ENCODE results near the gene ACBD5. TPM values are rescaled to one million over a fixed set of nuclear protein-coding genes. Genes with fewer than 3 reads are reported as not detected.

ACBD5 gene
- total RNA-seq, 6 donors from 2014 or later: 13.3 to 34.2 (median 22.4) TPM

- ATAC-seq (ENCODE audit: low FRiP score in 2 of 2) (no peak), DNase-seq (no peak)
- Histone ChIP-seq H3K27me3 (no peaks in the 10 kb centered on the region), H3K9me3 (no peaks in the 10 kb centered on the region), H3K36me3 (peaks cover 20 to 91% (median 63%) of the 10 kb centered on the region in 4 donors), H3K4me1 (no peaks in the 10 kb centered on the region), H3K4me3 (no peak overlapping the region), H3K27ac (no peak overlapping the region)
- TF ChIP-seq POLR2AphosphoS5 (IDR thresholded peaks at IDR 0.05) (no peak), EP300 (IDR thresholded peaks at IDR 0.05) (no peak), POLR2A (IDR thresholded peaks at IDR 0.05) (no peak)
- TF ChIP-seq, protein P1, sequence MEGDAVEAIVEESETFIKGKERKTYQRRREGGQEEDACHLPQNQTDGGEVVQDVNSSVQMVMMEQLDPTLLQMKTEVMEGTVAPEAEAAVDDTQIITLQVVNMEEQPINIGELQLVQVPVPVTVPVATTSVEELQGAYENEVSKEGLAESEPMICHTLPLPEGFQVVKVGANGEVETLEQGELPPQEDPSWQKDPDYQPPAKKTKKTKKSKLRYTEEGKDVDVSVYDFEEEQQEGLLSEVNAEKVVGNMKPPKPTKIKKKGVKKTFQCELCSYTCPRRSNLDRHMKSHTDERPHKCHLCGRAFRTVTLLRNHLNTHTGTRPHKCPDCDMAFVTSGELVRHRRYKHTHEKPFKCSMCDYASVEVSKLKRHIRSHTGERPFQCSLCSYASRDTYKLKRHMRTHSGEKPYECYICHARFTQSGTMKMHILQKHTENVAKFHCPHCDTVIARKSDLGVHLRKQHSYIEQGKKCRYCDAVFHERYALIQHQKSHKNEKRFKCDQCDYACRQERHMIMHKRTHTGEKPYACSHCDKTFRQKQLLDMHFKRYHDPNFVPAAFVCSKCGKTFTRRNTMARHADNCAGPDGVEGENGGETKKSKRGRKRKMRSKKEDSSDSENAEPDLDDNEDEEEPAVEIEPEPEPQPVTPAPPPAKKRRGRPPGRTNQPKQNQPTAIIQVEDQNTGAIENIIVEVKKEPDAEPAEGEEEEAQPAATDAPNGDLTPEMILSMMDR (IDR thresholded peaks at IDR 0.05): no peak
- WGBS, 2 donors: 74 to 93% methylated on average over 5 of the region's 5 CpGs
Measured at GRCh38 chr10:27203806-27204205, 36.8 kb downstream of the ACBD5 start.

GRCh38 chr10:27197980-27198620, 42.5 kb downstream of the ACBD5 start:
- 32 to 54% methylated on average over 2 of the region's 2 CpGs for WGBS, 2 donors
- peaks cover 3 to 69% (median 29%) of the 10 kb centered on the region in 4 donors for H3K36me3 ChIP-seq
- H3K4me3 ChIP-seq: no peak overlapping the region
- TF ChIP-seq POLR2A (IDR thresholded peaks at IDR 0.05) (no peak), POLR2AphosphoS5 (IDR thresholded peaks at IDR 0.05) (no peak), EP300 (IDR thresholded peaks at IDR 0.05) (no peak)
- TF ChIP-seq, protein P1 (IDR thresholded peaks at IDR 0.05): no peak
- no peaks in the 10 kb centered on the region for H3K9me3 ChIP-seq
- no peaks in the 10 kb centered on the region for H3K27me3 ChIP-seq
- H3K4me1 ChIP-seq: no peaks in the 10 kb centered on the region
- ATAC-seq (ENCODE audit: low FRiP score in 2 of 2) (no peak), DNase-seq (no peak)
- H3K27ac ChIP-seq: no peak overlapping the region

- Histone ChIP-seq H3K4me1 (no peaks in the 10 kb centered on the region), H3K4me3 (no peak overlapping the region), H3K36me3 (peaks cover 0 to 22% (median 6%) of the 10 kb centered on the region in 4 donors), H3K9me3 (no peaks in the 10 kb centered on the region), H3K27ac (no peak overlapping the region), H3K27me3 (no peaks in the 10 kb centered on the region)
- no peak for TF ChIP-seq EP300 (IDR thresholded peaks at IDR 0.05)
- TF ChIP-seq, protein P1 (IDR thresholded peaks at IDR 0.05): no peak
- TF ChIP-seq POLR2A (IDR thresholded peaks at IDR 0.05): no peak
- TF ChIP-seq POLR2AphosphoS5 (IDR thresholded peaks at IDR 0.05): no peak
- DNase-seq (peak in 1 of 2 donors; percentile 45), ATAC-seq (ENCODE audit: low FRiP score in 2 of 2) (peak in 1 of 2 donors; percentile 64)
- 75 to 80% methylated on average over 3 of the region's 3 CpGs for WGBS, 2 donors
Measured at GRCh38 chr10:27192284-27192683, 48.3 kb downstream of the ACBD5 start.

DNA sequence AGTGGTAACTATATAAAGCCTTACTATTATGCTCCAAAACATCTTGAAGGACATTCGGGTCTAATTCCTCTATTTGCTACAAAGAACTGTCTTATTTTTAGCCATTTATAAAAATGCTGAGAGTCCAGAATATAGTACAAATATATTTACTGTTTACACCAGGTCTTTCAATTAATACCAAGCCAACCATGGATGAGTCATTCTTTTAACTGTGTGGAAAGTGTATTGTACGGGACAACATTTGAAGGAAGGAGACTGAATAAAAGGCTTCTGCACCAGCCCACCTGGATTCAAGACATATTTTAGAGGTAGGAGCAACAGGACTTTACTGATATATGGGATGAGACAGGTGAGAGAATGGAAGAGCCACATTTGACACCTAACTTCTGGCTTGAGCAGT, 50.1 kb downstream of the ACBD5 start:
- H3K36me3 ChIP-seq: peaks cover 4 to 19% (median 7%) of the 10 kb centered on the region in 4 donors
- 63 to 69% methylated on average over 2 of the region's 2 CpGs for WGBS, 2 donors
- H3K27me3 ChIP-seq: no peaks in the 10 kb centered on the region
- no peak for TF ChIP-seq POLR2AphosphoS5 (IDR thresholded peaks at IDR 0.05)
- TF ChIP-seq, protein P1 (IDR thresholded peaks at IDR 0.05): no peak
- no peak for TF ChIP-seq POLR2A (IDR thresholded peaks at IDR 0.05)
- TF ChIP-seq EP300 (IDR thresholded peaks at IDR 0.05): no peak
- H3K4me1 ChIP-seq: no peaks in the 10 kb centered on the region
- H3K4me3 ChIP-seq: no peak overlapping the region
- ATAC-seq (ENCODE audit: low FRiP score in 2 of 2) (no peak), DNase-seq (no peak)
- H3K9me3 ChIP-seq: no peaks in the 10 kb centered on the region
- H3K27ac ChIP-seq: no peak overlapping the region

GRCh38 chr10:27188897-27189296, 51.7 kb downstream of the ACBD5 start:
- no peak for ATAC-seq (ENCODE audit: low FRiP score in 2 of 2)
- no peaks in the 10 kb centered on the region for H3K4me1 ChIP-seq
- H3K36me3 ChIP-seq: peaks cover 4 to 20% (median 10%) of the 10 kb centered on the region in 4 donors
- no peak overlapping the region for H3K4me3 ChIP-seq
- 92 to 98% methylated on average over 4 of the region's 4 CpGs for WGBS, 2 donors
- no peaks in the 10 kb centered on the region for H3K27me3 ChIP-seq
- no peak for DNase-seq
- no peaks in the 10 kb centered on the region for H3K9me3 ChIP-seq
- no peak for TF ChIP-seq POLR2A (IDR thresholded peaks at IDR 0.05)
- TF ChIP-seq EP300 (IDR thresholded peaks at IDR 0.05): no peak
- no peak for TF ChIP-seq POLR2AphosphoS5 (IDR thresholded peaks at IDR 0.05)
- TF ChIP-seq, protein P1 (IDR thresholded peaks at IDR 0.05): no peak
- H3K27ac ChIP-seq: no peak overlapping the region

Data from upper lobe of left lung (tissue), 6 donors.